OCI-M2 (cell line): ENCODE results near the gene ARID1B.

Source experiments
- DNase-seq: peaks from one replicate; lab custom pipeline; 2025; ENCODE audit not compliant: unreplicated experiment; lab: John Stamatoyannopoulos, UW

ARID1B gene

DNA sequence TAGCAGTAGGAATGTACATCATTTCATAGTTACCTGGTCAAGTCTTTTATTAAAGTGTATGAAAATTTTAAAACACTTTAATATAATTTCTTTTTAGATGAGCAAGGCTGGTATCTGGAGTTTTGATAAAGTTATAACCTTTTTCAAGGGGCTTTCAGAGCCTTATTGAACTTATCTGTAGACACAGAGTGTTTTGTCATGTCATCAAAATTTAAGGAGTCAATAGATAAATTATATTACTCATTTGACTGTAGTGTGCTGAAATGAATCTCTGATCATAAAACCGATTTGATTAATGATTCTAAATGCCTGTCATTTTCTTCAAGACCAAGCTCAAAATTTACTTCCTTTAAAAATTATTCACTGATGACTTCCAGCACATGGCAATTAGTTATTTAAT, 125.6 kb downstream of the ARID1B start:
- DNase-seq = no peak

DNA sequence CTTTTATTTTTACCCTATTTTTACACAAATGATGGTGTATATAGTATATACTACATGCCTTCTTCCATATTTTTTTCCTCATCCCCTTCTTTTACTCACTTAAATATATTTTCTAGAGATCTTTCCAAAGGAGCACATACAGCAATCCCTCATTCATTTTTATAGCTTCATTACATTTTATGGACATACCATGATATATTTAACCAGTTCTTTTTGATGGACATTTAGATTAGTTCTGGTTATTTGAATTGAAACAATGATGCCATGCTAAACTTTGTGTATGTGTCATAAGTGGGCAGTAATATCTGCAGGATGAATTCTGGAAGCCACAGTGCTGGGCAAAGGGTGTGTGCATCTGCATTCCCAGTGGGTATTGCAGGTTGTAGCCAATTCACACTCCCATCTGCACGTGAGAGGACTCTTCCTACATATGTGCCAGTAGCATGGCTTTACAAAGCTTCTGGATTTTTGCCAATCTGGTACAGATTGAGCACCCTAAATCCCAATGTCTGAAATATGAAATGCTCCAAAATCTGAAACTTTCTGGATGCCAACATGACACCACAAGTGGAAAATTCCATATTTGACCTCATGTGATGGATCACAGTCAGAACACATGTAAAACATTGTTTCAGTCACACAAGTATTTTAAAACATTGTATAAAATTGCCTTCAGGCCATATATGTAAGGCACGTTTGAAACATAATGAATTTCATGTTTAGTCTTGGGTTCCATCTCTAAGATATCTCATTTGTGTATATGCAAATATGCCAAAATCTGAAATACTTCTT, 127.2 kb downstream of the ARID1B start:
- DNase-seq = no peak

- DNase-seq = no peak
These were observed 128.6 kb downstream of the ARID1B start for GRCh38 chr6:156905801-156906200.

DNA sequence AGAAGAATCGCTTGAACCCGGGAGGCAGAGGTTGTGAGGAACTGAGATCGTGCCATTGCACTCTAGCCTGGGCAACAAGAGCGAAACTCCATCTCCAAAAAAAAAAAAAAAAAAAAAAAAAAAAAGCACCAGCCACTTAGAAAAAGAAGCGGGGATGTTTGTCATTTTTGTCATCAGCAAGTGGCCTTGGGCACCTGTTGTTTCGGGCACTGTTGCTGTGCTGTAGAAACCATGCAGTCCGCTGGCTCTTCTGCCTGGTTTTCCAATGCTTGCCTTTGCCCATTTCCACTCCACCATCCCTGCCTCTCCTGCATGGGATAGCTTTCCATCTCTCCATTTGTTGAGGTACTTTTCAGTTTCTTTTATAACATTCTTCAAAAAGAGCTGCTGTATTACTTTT, 129.3 kb downstream of the ARID1B start:
- DNase-seq = no peak

GRCh38 chr6:156909212-156910010, 132.2 kb downstream of the ARID1B start:
- no peak for DNase-seq

GRCh38 chr6:156910011-156910334, 132.8 kb downstream of the ARID1B start:
- no peak for DNase-seq

- DNase-seq = no peak
These were observed 133.8 kb downstream of the ARID1B start for GRCh38 chr6:156910938-156911337.

DNA sequence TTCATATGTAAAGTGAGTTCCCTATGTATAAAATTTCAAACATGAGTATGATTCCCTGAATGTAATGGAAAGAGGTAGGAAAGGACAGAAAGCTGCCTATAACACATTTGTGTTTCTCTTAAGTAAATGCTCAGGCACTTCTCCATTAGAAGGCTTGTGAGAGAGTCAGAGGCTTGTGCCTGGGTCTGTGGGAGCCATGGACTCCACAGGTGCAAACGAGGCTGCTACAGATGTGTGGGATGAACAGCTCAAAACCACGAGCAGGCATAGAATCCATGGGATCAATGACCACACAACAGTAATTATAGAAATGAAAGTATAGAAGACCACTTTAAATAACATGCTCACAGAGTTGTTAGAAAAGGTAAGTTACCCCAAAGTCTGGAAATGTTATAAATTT, 134.4 kb downstream of the ARID1B start:
- no peak for DNase-seq

DNA sequence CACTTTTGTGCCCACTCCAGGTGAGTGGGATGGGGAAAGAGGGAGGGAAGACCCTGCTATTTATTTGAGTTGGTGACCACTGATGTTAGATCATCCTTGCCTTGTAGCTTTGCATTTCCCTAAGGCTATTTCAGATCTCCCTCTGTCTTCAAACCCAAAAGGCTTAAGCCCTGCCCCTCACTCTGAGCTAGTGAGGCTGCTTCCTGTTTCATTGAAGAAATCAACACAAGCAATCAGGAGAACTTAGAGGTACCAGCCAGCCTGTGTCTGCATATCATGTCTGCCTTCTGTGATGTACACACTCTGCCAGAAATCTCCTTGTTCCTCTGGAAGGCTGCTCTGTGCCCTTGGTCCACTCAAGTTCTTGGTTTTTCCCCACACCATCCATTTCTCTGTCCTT, 135.3 kb downstream of the ARID1B start:
- no peak for DNase-seq

GRCh38 chr6:156914181-156914580, 137.0 kb downstream of the ARID1B start:
- no peak for DNase-seq

GRCh38 chr6:156916130-156916801, 139.1 kb downstream of the ARID1B start:
- DNase-seq = no peak

- DNase-seq = no peak
These were observed 140.0 kb downstream of the ARID1B start for GRCh38 chr6:156917213-156917612.

GRCh38 chr6:156918647-156919046, 141.5 kb downstream of the ARID1B start:
- no peak for DNase-seq

- DNase-seq = no peak
These were observed 142.2 kb downstream of the ARID1B start for GRCh38 chr6:156919370-156919769.

GRCh38 chr6:156919814-156920369, 142.7 kb downstream of the ARID1B start:
- DNase-seq = no peak

DNA sequence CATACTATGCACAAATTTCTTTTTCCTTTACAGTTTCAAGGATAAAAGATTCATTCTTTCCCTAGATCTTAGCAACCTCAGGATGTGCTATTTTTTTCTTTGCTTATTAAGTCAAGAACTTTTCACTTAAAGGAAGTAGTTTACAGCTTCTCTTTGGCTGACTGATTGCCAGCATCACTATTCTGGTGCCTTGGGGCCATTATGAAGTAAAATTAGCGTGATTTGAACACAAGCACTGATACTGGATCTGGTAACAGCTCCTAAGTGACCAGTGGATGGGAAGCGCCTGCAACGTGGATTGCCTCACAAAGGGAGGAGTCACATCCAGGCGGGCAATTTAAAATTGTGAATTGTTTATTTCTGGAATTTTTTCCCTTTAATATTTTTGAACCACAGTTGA, 147.1 kb downstream of the ARID1B start:
- no peak for DNase-seq

DNA sequence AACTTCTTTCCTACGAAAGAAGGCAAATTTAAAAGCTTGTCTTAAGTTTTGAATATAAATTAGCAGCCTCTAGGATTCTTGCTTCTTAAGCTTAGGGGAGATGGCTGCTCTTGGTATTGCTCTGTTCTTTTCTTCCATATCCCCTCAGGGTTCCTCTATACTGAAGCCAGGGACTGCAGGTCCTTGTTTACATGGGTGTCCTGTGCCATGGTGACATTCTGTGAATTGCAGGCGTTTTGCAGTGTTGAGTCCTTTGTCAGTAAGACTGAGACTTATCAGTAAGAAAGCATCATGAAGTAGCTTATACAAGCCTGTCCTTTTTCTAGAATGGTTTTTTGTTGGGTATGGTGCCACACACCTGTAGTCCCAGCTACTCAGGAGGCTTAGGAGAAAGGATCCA, 147.8 kb downstream of the ARID1B start:
- no peak for DNase-seq

DNA sequence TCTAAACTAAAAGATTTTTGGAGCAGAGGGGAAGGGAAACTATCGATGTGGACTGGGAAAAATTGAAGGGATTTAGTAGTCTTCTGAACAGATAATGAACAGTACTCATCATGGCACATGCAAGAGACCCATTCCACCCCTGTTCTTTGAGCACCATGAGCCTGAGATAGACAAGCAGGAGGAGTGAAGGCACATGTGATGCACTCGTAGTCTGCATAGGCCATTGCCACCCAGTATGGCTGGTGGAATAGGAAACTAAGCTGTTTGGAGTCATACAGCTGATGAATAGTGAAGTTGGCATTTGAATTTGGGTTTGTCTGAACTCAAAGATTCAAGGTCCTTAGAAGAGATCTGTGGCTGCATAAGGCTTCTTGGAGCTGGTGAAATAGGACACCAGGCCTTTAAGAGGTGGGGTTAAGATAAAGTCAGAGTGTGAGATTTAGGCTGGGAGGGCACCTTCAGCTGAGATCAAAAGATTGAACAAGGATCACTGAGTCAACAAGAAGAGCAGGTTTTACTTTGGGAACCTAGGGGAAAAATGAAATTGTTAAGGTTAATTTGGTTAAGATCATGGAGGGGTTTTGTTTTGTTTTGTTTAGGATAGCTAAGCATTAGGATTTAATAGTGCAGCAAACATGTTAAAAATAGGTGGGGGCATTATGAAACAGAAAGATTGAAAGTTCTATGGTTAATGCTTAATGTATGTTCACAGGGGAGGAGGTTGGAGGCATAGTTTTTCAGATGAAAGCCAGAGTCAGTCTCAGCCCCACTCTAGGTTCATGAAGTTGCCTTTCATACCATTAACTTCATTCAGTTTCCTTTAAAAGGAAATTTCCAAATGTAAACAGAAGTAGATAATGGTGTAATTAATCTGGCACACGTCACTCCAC, 148.8 kb downstream of the ARID1B start:
- DNase-seq = no peak

- DNase-seq = no peak
These were observed 150.9 kb downstream of the ARID1B start for GRCh38 chr6:156928126-156928525.

GRCh38 chr6:156928972-156929371, 151.8 kb downstream of the ARID1B start:
- no peak for DNase-seq

DNA sequence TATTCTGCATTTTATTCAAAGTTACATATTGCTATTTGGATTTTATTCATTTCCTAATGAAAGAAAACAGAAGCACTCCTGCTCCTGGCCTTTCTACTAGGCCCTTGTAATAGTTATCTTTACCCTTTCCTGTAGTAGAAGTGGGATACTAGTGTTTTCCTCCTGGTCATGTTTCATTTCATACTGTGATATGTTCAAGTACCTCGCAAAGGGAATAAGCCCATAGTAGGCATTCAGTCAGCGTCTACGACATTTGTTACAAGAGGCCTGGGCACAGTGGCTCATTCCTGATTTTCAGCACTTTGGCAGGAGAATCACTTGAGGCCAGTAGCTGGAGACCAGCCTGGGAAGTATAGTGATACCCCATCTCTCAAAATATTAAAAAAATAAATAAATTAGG, 154.1 kb downstream of the ARID1B start:
- no peak for DNase-seq
